Breast epithelium (tissue), 4 donors: ENCODE data around the gene GPX4. TPM values are rescaled to one million over a fixed set of nuclear protein-coding genes. Genes with fewer than 3 reads are reported as not detected.

Experiments
- DNase-seq, 2 donors: peaks; one replicate each; pipeline ENCODE4 v3.0.0-alpha.2; 2019; ENCODE audit warnings: low spot score in 2 of 2
- H3K27ac ChIP-seq, 2 donors: fragments of 200-600 bp; sonication (generic) in 1 of 2; one replicate each; pipeline ENCODE4 v1.5.1; 2016 to 2019; ENCODE audit warnings: mild to moderate bottlenecking in 1 of 2
- H3K27me3 ChIP-seq, 2 donors: fragments of 200-600 bp; sonication (generic) in 1 of 2; one replicate each; pipeline versions ENCODE4 v1.5.1 to v1.6.0; 2017 to 2019; ENCODE audit warnings: control low read depth in 1 of 2, mild to moderate bottlenecking in 1 of 2
- H3K36me3 ChIP-seq: fragments of 200-600 bp; one replicate; pipeline ENCODE4 v1.5.1; 2019
- H3K4me1 ChIP-seq, 2 donors: fragments of 200-600 bp; sonication (generic); one replicate each; pipeline ENCODE4 v1.5.1; 2016 to 2019; ENCODE audit warnings: control low read depth in 1 of 2
- H3K4me3 ChIP-seq, 3 donors: fragments of 200-600 bp; sonication (generic); 1 replicate in 2 of 3; 2 replicates in 1 of 3; pipeline ENCODE4 v1.5.1; 2016 to 2019; ENCODE audit warnings: mild to moderate bottlenecking in 3 of 3, moderate library complexity in 2 of 3
- H3K9me3 ChIP-seq, 2 donors: fragments of 200-600 bp; sonication (generic) in 1 of 2; one replicate each; pipeline ENCODE4 v1.5.1; 2016 to 2019; ENCODE audit warnings: control low read depth in 1 of 2
- POLR2A ChIP-seq: fragments of 450-650 bp; IDR thresholded peaks from one replicate; pipeline ENCODE4 v1.6.1; 2016; ENCODE audit warnings: antibody characterized with exemption, mild to moderate bottlenecking, moderate library complexity
- POLR2AphosphoS5 ChIP-seq, 3 donors: sonication (generic); formaldehyde crosslinking; IDR thresholded peaks; one replicate each; pipeline ENCODE4 v1.6.1; 2017; ENCODE audit warnings: antibody characterized with exemption in 3 of 3
- intact Hi-C: fragments of 100-400 bp; cut with DNase I; formaldehyde crosslinking; loops from one replicate; pipeline ENCODE4 v1.15.1; 2023; ENCODE audit warnings: low total_unique reads
- total RNA-seq, 3 donors: library from RNA; depleted of rRNA; stranded (reverse); fragments of >200 nt; gene quantifications; one replicate each; pipeline ENCODE4 v1.1.0, GENCODE V29; 2016
- TF ChIP-seq, protein P1 (sequence below), 3 donors: fragments of 450-650 bp; IDR thresholded peaks; one replicate each; pipeline ENCODE4 v1.5.1; 2016 to 2017; ENCODE audit warnings: antibody characterized with exemption in 3 of 3, mild to moderate bottlenecking in 3 of 3, moderate library complexity in 3 of 3

The GPX4 gene
- total RNA-seq, 3 donors from 2014 or later, result 357 to 1,796 (median 492) TPM

DNA sequence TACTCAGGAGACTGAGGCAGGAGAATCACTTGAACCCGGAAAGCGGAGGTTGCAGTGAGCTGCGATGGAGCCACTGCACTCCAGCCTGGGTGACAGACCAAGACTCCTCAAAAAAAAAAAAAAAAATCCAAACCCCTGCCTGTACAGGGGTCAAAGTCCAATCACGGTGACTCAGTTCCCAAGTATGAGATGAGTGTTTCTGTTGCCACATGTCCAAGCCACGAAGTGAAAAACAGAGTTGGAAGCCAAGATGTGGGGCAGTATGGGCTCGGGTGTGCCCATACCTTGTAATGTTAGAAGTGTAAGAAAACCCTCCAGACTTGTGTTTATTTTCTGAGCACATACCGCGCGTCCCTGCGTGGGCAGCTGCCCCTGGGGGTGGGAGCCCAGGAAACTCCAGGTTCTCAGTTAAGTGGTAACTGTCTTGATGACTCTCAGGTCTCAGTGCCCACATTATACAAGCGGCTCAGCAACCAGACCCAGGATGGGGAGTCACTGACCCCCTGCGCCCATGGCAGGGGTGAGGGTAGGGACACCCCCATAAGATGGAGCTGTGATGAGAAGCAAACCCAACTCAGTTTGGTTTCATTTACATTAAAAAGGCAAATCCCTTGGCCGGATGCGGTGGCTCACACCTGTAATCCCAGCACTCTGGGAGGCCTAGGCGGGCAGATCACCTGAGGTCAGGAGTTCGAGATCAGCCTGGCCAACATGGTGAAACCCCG lies 1.2 kb upstream of the GPX4 start:
- peak overlapping the region; percentile 97 for H3K27ac ChIP-seq
- no peaks in the 10 kb centered on the region for H3K36me3 ChIP-seq
- DNase-seq, result peak in 1 of 2 donors; percentile 93
- no peaks in the 10 kb centered on the region for H3K9me3 ChIP-seq
- intact Hi-C loops, result loop anchor here (5.0 kb wide), 1 partner anchor 75 kb away; the partner anchor contains the start of gene CNN2
- peak overlapping the region; percentile 3 to 92 (median 38) for H3K4me3 ChIP-seq
- no peaks in the 10 kb centered on the region for H3K27me3 ChIP-seq
- peak; percentile 62 to 87 (median 81) for TF ChIP-seq POLR2AphosphoS5 (IDR thresholded peaks at IDR 0.05)
- TF ChIP-seq, protein P1, sequence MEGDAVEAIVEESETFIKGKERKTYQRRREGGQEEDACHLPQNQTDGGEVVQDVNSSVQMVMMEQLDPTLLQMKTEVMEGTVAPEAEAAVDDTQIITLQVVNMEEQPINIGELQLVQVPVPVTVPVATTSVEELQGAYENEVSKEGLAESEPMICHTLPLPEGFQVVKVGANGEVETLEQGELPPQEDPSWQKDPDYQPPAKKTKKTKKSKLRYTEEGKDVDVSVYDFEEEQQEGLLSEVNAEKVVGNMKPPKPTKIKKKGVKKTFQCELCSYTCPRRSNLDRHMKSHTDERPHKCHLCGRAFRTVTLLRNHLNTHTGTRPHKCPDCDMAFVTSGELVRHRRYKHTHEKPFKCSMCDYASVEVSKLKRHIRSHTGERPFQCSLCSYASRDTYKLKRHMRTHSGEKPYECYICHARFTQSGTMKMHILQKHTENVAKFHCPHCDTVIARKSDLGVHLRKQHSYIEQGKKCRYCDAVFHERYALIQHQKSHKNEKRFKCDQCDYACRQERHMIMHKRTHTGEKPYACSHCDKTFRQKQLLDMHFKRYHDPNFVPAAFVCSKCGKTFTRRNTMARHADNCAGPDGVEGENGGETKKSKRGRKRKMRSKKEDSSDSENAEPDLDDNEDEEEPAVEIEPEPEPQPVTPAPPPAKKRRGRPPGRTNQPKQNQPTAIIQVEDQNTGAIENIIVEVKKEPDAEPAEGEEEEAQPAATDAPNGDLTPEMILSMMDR (IDR thresholded peaks at IDR 0.05), result no peak
- H3K4me1 ChIP-seq, result peaks cover 27 to 42% of the 10 kb centered on the region in 2 donors

DNA sequence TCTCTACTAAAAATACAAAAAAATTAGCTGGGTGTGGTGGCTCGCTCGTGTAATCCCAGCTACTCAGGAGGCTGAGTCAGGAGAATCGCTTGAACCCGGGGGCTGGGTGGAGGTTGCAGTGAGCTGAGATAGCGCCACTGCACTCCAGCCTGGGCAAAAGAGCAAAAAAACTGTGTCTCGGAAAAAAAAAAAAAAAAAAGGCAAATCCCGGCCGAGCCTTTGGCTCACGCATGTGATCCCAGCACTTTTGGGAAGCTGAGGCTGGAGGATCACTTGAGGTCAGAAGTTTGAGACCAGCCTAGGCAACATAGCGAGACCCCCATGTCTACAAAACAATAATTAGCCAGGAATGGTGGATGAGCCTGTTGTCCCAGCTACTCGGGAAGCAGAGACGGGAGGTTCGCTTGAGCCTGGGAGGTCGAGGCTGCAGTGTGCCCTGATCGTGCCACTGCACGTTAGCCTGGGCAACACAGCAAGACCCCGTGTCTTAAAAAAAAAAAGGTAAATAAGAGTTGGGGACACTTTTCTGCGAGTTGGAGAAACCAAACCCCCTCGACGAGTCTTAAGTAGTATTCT lies 574 bp upstream of the GPX4 start:
- peaks cover 20 to 41% of the 10 kb centered on the region in 2 donors for H3K4me1 ChIP-seq
- H3K36me3 ChIP-seq, result peaks cover 6% of the 10 kb centered on the region
- TF ChIP-seq POLR2AphosphoS5 (IDR thresholded peaks at IDR 0.05), result no peak
- TF ChIP-seq, protein P1 (IDR thresholded peaks at IDR 0.05), result no peak
- H3K27me3 ChIP-seq, result no peaks in the 10 kb centered on the region
- H3K9me3 ChIP-seq, result no peaks in the 10 kb centered on the region
- intact Hi-C loops, result loop anchor here (5.0 kb wide), 1 partner anchor 76 kb away; the partner anchor contains the start of gene CNN2
- H3K4me3 ChIP-seq, result peak overlapping the region; percentile 59 to 92 (median 86)
- H3K27ac ChIP-seq, result peak overlapping the region; percentile 97
- no peak for DNase-seq

DNA sequence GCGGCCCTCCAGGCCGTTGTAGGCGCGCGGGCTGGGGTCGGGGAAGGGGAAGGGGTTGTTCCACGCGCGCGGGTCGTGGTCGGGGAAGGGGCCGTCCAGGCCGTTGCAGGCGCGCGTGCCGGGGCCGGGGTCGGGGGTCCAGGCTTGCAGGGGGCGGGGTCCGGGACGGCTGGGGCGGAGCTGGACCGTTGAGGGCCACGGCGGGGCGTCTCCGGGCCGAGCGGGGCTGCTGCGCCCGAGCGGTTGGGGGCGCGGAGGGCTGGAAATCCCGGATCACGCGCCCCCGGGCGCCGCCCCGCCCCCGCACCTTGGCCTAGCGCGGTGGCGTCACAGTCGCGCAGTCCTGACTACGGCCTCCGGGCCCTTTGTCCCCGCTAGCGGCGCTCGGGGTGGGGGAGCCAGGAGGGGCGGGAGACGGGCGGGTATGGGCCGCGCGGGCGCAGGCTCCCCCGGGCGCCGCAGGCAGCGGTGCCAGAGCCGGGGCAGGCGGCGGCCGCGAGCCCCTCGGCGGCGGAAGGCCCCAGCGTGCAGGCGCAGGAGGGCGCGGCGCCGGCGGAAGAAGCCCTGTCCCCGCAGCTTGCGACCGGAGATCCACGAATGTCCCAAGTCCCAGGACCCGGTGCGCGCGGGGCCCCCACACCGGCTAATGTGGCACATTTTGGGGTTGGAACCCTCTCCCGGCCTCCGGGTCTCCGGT lies 665 bp downstream of the GPX4 start:
- TF ChIP-seq POLR2AphosphoS5 (IDR thresholded peaks at IDR 0.05), result no peak
- TF ChIP-seq, protein P1 (IDR thresholded peaks at IDR 0.05), result no peak
- no peak for TF ChIP-seq POLR2A
- H3K27ac ChIP-seq, result peak overlapping the region; percentile 97
- no peaks in the 10 kb centered on the region for H3K9me3 ChIP-seq
- H3K36me3 ChIP-seq, result peaks cover 12% of the 10 kb centered on the region
- no peaks in the 10 kb centered on the region for H3K27me3 ChIP-seq
- intact Hi-C loops, result loop anchor here (5.0 kb wide), 1 partner anchor 77 kb away; the partner anchor contains the start of gene CNN2
- peak in 1 of 2 donors; percentile 73 for DNase-seq
- H3K4me3 ChIP-seq, result peak overlapping the region; percentile 86 to 92 (median 88)
- H3K4me1 ChIP-seq, result peaks cover 12 to 30% of the 10 kb centered on the region in 2 donors

DNA sequence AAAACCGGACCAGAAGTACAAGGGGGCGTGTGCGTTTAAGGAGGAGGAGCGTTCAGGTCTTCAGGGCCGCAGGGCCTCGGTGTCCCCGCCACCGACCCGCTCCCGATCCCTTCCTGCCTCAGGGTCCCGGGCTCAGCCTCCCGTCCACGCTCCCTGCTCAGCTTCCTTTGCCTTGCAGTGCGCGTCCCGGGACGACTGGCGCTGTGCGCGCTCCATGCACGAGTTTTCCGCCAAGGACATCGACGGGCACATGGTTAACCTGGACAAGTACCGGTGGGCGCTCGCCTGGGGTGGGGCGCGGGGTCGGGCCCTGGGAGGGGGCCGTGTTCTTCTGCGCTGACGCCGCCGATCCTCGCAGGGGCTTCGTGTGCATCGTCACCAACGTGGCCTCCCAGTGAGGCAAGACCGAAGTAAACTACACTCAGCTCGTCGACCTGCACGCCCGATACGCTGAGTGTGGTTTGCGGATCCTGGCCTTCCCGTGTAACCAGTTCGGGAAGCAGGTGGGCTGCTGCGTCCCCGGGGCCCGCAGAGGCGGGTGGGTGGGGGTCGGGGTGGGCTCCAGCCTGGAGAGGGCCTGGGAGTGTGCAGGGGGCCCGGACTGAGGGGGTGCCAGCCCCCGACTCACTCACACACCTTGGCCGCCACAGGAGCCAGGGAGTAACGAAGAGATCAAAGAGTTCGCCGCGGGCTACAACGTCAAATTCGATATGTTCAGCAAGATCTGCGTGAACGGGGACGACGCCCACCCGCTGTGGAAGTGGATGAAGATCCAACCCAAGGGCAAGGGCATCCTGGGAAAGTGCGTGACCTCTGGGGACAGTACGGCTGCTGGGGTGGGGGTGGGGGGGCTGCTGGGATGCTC lies 1.4 kb downstream of the GPX4 start:
- H3K27ac ChIP-seq, result peak overlapping the region; percentile 97
- H3K4me1 ChIP-seq, result peaks cover 12 to 30% of the 10 kb centered on the region in 2 donors
- H3K9me3 ChIP-seq, result no peaks in the 10 kb centered on the region
- intact Hi-C loops, result no loop called here
- H3K27me3 ChIP-seq, result no peaks in the 10 kb centered on the region
- peaks cover 12% of the 10 kb centered on the region for H3K36me3 ChIP-seq
- no peak for DNase-seq
- TF ChIP-seq POLR2A (no peak), POLR2AphosphoS5 (IDR thresholded peaks at IDR 0.05) (peak; percentile 24 to 67 (median 47))
- peak overlapping the region; percentile 86 to 92 (median 88) for H3K4me3 ChIP-seq
